GM11168 (cell line): ENCODE results near the gene GAA.
"Not testable (repeated sequence)": the region's sequence is repeated elsewhere in the genome, so short reads cannot be mapped to it uniquely, and the experiment has no call there.

Experiments used
- in situ Hi-C: fragments of 300-500 bp; cut with MboI; formaldehyde crosslinking; loops from one replicate; pipeline ENCODE4 v1.12.0; 2022; ENCODE audit warnings: low sequenced_read_pairs; ENCODE audit not compliant: unreplicated experiment

The GAA gene

DNA sequence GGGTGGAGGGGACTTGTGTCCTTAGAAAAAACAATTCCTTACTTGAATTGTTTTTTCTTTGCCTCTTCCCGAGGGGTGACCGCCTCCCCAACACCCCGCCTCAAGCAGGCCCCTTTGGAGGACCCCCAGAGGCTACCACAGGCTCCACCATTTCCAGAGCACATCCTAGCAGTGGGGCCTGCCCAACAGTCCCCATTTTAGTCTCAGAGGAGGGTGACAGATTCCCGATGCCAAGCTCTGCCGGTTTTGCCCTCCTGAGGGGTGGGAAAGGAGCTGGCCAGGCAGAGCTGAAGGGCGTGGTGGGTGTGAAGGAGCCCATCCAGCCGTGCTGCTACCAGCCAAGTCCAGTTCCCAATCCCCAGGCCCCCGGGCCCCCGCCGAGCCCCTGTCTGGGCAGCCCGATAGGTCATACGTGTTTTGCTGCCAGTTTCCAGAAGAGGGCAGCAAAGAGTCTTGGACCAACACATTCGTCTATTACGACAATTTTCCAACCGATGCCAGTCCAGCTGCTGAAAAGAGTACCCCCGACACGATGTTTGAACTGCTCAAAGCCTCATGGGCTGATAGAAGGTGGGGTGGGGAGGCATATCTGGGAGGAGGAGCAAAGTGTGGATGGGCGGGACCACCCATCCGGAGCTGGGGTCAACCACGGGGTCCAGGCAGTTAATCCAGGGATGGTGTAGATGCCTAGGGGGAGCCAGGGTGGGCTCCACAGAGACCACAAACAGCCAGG is 18.8 kb upstream of the GAA start:
- in situ Hi-C loops: no loop called here

DNA sequence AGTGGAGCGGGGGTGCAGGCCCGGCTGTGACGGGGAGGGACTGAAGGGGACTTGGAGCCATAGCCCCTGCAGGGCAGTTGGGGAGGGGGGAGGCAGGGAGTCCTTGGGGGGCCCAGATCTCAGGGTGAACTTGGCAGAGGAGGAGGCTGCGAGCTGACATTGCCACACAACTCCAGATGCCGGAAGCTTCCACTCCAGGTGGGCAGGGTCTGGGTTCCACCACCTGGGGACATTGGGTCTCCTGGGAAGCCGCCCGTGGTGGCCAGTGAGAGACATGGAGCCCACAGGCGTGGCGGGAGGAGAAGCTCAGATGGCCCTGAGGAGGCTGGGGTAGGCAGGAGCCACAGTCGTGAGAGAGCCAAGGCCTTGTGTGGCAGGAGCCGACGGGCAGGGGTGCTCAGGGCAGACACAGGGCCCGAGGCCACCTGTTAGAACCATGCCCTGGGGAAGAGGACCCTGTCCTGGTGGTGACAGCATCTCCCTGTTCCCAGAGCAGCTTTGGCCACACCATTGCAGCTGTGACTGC is 18.2 kb upstream of the GAA start:
- in situ Hi-C loops: no loop called here

DNA sequence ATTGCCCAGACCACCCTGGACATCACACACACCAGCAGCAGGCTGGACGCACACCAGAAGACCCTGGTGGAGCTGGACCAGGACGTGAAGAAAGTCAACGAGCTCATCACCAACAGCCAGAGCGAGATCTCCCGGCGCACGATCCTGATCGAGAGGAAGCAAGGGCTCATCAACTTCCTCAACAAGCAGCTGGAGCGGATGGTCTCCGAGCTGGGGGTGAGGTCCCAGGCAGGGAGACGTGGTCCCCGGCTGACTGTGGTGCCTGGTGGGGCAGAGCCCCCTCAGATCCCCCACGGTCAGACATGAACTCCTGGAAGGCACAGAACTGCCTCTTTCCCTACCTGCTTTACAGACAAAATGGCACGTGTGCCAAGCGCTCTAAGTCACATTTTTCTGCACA is 16.6 kb upstream of the GAA start:
- in situ Hi-C loops: no loop called here

GRCh38 chr17:80086081-80086480 is 15.3 kb upstream of the GAA start:
- in situ Hi-C loops: no loop called here

DNA sequence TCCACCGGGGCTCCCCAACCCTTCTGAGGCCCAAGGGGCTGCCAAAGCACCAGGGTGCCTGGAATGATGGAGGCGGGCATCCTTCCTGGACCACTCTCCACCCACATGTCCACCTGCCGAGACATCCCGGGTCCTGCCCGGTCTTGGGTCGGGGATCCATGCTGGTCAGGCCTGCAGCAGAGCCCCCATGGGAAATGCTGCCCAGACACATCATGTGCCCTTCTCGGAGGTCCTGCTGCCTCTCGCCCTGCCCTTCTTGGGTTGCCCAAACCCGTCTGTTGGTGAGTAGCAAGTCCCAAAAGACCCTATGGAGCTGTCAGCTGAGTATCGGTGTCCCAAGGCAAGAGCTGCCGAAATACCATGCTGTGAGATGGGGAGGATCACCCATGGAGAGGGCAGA is 14.8 kb upstream of the GAA start:
- in situ Hi-C loops: no loop called here

GRCh38 chr17:80087346-80088265 is 13.8 kb upstream of the GAA start:
- in situ Hi-C loops: no loop called here

GRCh38 chr17:80089762-80090161 is 11.6 kb upstream of the GAA start:
- in situ Hi-C loops: no loop called here

- in situ Hi-C loops: not testable (repeated sequence)
Observed at GRCh38 chr17:80090164-80090563, 11.2 kb upstream of the GAA start.

- in situ Hi-C loops: no loop called here
Observed at GRCh38 chr17:80091376-80091775, 10.0 kb upstream of the GAA start.

DNA sequence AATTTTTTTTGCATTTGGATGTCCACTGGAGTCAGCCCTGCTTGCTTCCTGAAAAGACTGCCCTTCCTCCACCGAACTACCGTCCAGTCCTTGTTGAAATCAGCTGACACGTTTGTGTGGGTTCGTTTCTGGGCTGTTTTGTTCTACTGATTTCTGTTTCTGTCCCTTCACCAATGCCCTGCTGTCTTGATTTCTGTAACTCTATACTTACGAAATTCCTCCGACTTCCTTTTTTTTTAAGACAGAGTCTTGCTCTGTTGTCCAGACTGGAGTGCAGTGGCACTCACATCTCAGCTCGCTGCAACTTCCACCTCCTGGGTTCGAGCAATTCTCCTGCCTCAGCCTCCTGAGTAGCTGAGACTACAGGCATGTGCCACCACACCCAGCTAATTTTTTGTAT is 8.4 kb upstream of the GAA start:
- in situ Hi-C loops: no loop called here

GRCh38 chr17:80095038-80095843 is 6.1 kb upstream of the GAA start:
- in situ Hi-C loops: no loop called here

- in situ Hi-C loops: no loop called here
Observed at GRCh38 chr17:80095844-80096475, 5.4 kb upstream of the GAA start.

DNA sequence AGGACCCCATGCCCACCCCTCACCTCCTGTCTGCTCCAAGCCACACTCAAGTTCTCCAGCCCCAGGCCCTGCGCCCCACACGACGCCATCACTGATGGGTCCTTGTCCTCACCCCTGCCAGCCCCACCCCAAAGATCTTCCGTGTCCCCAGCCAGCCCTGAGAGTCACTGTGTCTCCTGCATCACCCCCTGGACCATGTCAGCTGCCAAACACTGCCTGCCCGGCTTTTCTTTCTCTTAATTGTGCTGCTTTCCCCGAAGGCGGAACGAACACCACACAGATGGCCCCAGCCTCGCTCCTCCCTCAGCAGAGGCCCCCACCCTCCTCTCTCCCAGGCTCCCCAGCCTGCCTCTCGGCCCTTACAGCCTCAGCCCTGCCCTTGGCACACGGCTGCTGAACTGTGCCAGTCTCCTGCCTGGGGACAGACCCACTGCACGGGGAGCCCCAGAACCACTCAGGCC is 4.8 kb upstream of the GAA start:
- in situ Hi-C loops: no loop called here

GRCh38 chr17:80097127-80097621 is 4.2 kb upstream of the GAA start:
- in situ Hi-C loops: no loop called here

- in situ Hi-C loops: no loop called here
Observed at GRCh38 chr17:80097844-80098691, 3.3 kb upstream of the GAA start.

- in situ Hi-C loops: no loop called here
Observed at GRCh38 chr17:80099291-80100034, 1.9 kb upstream of the GAA start.

GRCh38 chr17:80100035-80100323 is 1.4 kb upstream of the GAA start:
- in situ Hi-C loops: no loop called here

- in situ Hi-C loops: no loop called here
Observed at GRCh38 chr17:80101946-80102663, 724 bp downstream of the GAA start.
